Choroid plexus epithelial cell (primary cell): ENCODE measurements around the gene GNAI2.
A peak's percentile ranks its signal among the peaks of the same experiment; 100 is the strongest.

Experiments used
- DNase-seq: peaks from one replicate; pipeline ENCODE4 v3.0.0-alpha.2; 2010; ENCODE audit warnings: low read depth
- H3K4me3 ChIP-seq: 2 replicates; pipeline ENCODE4 v1.5.1; 2011; ENCODE audit warnings: low read depth, mild to moderate bottlenecking, control low read depth, low read length, moderate library complexity
- CTCF ChIP-seq: conservative IDR thresholded peaks from 2 replicates; pipeline ENCODE4 v1.5.1; 2011; ENCODE audit warnings: low read depth, mild to moderate bottlenecking, control low read depth, inconsistent platforms, low read length, moderate library complexity

Gene GNAI2

GRCh38 chr3:50267280-50267913, 31.4 kb downstream of the GNAI2 start:
- peak overlapping the region; percentile 65 for H3K4me3 ChIP-seq
- no peak for TF ChIP-seq CTCF
- peak; percentile 46 for DNase-seq

- no peak overlapping the region for H3K4me3 ChIP-seq
- no peak for TF ChIP-seq CTCF
- DNase-seq: no peak
Observed at GRCh38 chr3:50268276-50268675, 32.3 kb downstream of the GNAI2 start.

- H3K4me3 ChIP-seq: no peak within 1 kb of the TSS
- TF ChIP-seq CTCF: no peak
- no peak for DNase-seq
Observed at GRCh38 chr3:50268703-50269451, 32.9 kb downstream of the GNAI2 start, which contains the start of gene SEMA3B. Gene SEMA3B (plus strand): TSS chr3:50269147. CDS start chr3:50269241, 94 bp downstream.

- no peak overlapping the region for H3K4me3 ChIP-seq
- DNase-seq: no peak
- no peak for TF ChIP-seq CTCF
Observed at GRCh38 chr3:50269460-50269859, 33.5 kb downstream of the GNAI2 start.

GRCh38 chr3:50269977-50270413, 34.0 kb downstream of the GNAI2 start:
- peak; percentile 18 for DNase-seq
- H3K4me3 ChIP-seq: no peak overlapping the region
- TF ChIP-seq CTCF: no peak

- no peak overlapping the region for H3K4me3 ChIP-seq
- no peak for TF ChIP-seq CTCF
Observed at GRCh38 chr3:50270422-50271224, 34.6 kb downstream of the GNAI2 start.

More at GRCh38 chr3:50270422-50271224, 34.6 kb downstream of the GNAI2 start:
- no peak for DNase-seq
